ENCODE data around the gene THEM4.

Gene THEM4

DNA sequence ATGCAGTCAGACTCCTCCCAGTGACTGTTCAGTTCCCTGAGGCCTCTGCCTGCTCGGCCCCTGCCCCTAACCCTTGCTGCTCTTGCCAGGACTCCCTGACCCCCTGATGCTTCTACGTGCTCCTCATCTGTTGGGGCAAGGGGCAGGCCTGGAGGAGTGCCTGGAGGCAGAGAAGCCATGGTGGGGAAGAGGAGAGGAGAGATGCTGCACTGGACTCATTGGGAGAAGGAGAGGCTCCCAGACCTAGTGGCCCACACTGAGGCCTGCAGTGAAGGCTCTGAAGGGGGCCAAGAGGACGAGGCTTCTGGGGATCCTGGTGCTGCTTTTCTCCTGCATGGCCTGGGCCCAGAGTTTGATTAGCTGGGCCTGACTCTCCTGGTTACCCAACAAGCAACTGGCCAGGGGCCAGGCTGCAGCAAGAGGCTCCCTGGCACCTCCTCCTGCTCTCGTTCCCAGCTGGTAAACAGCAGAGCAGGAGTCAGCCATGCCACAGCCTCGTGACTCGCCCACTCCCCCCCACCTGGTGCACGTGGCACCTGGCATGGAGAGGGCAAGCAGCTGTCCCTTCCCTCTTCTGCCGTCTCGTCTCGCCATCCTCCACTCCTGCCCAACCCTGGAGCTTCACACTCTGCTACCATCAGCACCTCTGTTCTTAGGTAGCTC lies 76.9 kb downstream of the THEM4 start:
- DNase-seq = peak; percentile 96 to 98

DNA sequence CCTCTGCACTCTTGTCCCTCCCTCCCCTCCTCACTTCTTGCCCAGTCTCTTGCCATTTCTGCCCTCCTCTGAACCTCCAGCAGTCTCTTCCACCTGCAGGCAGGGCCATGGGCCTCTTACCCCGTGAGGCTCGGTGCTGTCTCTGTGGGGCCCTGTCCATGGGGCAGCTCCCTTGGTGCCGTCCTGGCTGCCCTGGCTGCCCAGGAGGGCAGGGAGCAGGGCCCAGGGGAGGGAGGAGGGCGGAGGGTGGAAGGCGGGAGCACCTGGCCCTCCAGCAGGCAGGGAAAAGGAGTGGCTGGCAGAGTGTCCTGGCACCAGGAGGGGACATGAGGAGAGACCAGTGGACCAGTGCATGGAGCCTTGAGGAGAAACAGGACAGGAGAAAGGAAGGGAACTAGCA lies 77.7 kb downstream of the THEM4 start, which contains the start of gene RORC:
Gene RORC (minus strand): TSS at position 198 of the 400 bp plus-strand sequence. CDS start 38 bp downstream, at position 160.
- peak; percentile 69 to 83 for DNase-seq

DNA sequence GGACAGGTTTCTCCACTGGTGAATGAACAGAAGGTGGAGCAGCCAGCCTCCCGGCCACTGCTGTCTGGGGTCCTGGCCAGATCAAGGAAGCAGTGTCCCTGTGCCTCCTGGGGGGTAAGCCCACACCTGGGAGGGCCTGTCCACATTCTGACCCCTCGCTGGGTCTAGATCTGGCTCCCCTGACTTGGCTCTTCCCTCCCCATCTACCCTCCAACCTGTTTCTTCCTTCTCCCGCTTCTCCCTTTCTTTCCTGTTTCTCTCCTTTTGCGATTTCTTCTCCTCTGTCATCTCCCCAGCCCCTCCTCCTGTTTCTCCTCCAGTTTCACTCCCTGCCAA lies 78.1 kb downstream of the THEM4 start:
- DNase-seq = no peak

DNA sequence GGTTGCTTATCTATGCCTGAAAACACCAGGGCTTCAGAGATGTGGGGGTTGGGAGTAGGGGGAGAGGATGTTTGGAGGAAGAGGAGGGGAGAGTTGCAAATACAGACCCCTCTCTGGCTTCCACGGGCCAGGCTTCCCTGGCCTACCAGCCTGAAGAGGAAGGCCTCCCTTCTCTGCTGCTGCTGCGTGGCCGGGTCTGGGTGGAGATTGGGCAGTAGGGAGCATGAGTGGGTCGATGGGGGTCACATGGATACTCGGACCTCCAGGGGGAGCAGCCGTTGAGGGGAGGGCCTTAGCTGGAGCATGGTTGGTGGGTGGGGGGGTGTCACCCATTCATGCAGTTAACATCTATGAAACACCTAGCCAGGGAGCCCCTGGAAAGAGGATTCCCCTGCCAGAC lies 79.3 kb downstream of the THEM4 start:
- no peak for DNase-seq

DNA sequence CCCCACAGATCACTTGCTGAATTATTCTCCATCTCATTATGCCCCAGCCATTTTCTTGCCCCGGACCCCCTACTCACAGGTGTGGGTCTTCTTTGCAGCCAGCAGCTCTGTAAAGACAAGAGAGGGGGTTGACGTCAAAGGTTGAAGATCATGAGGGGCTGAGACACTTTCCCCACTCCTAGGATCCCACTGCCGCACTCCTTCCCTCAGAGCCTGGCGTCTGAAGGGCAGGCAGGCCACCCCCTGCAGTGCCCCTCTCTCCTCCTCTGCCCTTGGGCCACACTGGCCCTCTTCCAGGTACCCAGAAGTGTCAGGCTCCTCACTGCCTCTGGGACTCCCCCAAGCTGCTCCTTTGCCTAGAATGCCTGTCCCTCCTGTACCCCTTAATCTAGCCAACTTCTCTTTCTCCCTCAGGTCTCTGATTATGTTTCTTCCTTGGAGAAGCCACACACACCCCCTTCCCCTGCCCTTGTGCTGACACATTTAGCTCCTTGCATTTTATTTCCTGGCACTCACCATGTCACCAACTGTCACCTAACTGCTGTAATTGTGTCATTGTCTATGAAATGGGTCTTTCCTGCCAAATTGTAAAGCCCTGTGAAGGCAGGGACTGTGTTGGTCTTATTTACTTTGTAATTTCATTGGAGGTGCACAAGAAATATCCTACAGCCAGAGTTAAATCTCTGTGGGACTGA lies 79.8 kb downstream of the THEM4 start:
- no peak for DNase-seq

DNA sequence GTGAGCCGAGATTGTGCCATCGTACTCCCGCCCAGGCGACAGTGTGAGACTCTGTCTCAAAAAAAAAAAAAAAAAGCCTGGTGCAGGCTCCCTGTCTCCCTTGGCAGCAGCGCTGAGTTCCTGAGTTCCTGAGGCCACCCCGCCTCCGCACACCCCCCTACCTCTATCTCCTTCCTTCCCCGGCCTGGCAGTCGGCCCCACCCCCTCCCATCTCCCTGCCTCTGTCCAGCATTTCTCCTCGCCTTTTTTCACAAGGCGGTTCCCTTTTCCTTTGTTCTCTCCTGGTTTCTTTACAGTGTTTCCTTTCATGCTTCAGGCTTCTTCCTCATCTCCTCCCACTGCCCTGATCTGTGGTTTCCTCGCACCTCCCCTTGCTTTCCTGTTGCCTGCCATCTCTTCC lies 80.4 kb downstream of the THEM4 start:
- DNase-seq = no peak

DNA sequence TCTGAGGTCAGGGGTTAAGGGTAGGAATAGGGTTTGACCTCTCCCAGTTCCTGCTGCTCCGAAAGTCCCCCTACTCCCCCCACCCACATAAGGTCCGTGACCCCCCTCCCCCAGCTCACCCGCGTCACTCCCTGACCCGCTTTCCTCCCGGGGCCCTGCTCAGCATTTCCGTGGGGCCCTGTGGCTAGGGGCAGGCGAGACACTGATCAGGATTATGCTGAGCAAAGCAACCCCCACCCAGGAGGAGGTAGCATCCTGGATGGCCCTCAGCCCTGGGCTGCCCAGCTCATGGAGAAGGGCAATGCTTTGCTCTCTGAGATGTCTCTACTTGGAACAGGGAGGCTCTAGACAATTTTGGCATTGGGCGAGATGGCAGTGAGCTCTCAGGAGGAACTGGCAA lies 81.5 kb downstream of the THEM4 start:
- DNase-seq = no peak

DNA sequence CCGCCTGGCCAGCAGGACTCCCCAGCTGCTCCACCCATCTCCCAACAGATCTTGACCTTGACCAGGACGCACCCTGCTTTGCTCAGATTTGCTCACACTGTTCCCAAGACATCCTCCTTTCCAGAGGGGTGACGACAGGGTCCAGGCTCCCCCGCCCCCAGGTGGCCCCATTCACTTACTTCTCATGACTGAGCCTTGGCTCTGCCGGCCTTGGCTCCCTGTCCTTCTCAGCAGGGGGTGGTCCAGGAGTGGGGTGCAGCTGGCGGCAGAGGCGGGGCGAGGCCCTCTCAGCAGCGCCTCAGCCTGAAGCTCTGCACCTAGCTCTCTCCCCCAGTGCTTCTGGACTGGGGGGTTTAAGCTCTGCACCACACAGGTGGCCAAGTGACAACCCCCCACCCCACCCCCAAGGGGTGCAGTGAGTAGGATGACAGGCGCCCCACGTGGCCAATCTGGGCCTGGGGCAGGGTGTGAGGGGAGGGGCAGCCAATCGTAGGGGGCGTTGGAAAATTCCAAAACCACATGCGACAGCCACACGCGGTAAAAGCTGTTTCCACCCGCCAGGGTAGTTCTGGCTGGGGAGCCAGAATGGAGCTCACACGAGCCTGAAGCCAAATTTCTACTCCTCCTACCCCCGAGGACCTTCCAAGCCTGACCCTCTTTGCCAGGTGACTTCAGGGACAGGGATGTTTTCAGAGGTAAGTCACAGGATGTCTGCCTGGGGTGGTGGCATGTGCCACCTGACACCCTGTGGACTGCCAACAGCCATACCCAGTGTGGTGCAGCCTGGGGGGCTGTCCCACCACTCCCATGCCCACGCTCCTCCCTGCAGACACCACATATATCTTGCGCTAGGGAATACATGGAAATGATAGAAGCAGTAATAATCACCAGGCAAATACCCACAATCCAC lies 83.3 kb downstream of the THEM4 start:
- no peak for DNase-seq

DNA sequence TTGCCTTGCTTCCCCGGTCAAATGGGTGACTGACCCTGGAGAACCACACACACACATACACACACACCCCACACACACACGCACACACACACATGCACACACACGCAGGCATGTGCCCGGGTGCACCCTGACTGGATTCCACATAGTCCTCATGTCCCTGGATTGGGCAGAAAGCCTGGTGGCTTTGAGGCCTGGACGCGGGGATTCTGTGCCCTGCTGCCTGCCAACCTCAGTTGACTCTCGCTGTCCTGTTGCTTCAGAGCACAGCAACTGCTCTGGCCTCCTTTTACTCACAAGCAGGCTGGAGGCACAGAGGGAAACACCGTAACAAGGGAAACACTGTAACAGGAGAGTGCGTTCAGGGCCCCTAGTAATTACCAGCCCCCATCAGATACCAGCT lies 84.1 kb downstream of the THEM4 start:
- no peak for DNase-seq

All from SHP77 (cell line).